Ishikawa (cell line): Measurements from ENCODE around the gene RFC4.

ENCODE experiments used
- CREB1 ChIP-seq: IDR thresholded peaks from 2 replicates; pipeline ENCODE4 v1.6.1; 2012; ENCODE audit warnings: low read depth
- EGR1 ChIP-seq: IDR thresholded peaks from 2 replicates; pipeline ENCODE4 v1.6.1; 2012
- EP300 ChIP-seq: IDR thresholded peaks from 2 replicates; pipeline ENCODE4 v1.6.1; 2012; ENCODE audit warnings: borderline replicate concordance
- NFIC ChIP-seq: IDR thresholded peaks from 2 replicates; pipeline ENCODE4 v1.6.1; 2012
- RAD21 ChIP-seq: IDR thresholded peaks from 2 replicates; pipeline ENCODE4 v1.6.1; 2012; ENCODE audit warnings: low read depth
- TCF12 ChIP-seq: IDR thresholded peaks from 2 replicates; pipeline ENCODE4 v1.6.1; 2012; ENCODE audit warnings: low read depth
- TEAD4 ChIP-seq: IDR thresholded peaks from 2 replicates; pipeline ENCODE4 v1.6.1; 2012
- USF1 ChIP-seq: IDR thresholded peaks from 2 replicates; pipeline ENCODE4 v1.6.1; 2012
- YY1 ChIP-seq: IDR thresholded peaks from 2 replicates; pipeline ENCODE4 v1.6.1; 2012; ENCODE audit warnings: low read depth
- TF ChIP-seq, protein P1 (sequence below): IDR thresholded peaks from 2 replicates; pipeline ENCODE4 v1.6.1; 2012
- TF ChIP-seq, protein P2 (sequence below): IDR thresholded peaks from 2 replicates; pipeline ENCODE4 v1.6.1; 2012; ENCODE audit warnings: low read depth, mild to moderate bottlenecking

DNA sequence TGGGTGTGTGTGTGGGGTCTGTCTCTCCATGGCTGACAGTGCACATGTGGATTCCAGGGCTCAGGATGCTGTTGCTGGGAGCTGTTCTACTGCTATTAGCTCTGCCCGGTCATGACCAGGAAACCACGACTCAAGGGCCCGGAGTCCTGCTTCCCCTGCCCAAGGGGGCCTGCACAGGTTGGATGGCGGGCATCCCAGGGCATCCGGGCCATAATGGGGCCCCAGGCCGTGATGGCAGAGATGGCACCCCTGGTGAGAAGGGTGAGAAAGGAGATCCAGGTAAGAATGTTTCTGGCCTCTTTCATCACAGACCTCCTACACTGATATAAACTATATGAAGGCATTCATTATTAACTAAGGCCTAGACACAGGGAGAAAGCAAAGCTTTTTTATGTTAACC, 46.7 kb upstream of the RFC4 start:
- no peak for TF ChIP-seq EP300
- TF ChIP-seq, protein P1, sequence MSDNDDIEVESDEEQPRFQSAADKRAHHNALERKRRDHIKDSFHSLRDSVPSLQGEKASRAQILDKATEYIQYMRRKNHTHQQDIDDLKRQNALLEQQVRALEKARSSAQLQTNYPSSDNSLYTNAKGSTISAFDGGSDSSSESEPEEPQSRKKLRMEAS: no peak
- TF ChIP-seq CREB1: no peak
- no peak for TF ChIP-seq EGR1
- TF ChIP-seq NFIC: no peak
- TF ChIP-seq TEAD4: no peak
- TF ChIP-seq TCF12: no peak
- TF ChIP-seq RAD21: no peak
- no peak for TF ChIP-seq USF1
- TF ChIP-seq, protein P2, sequence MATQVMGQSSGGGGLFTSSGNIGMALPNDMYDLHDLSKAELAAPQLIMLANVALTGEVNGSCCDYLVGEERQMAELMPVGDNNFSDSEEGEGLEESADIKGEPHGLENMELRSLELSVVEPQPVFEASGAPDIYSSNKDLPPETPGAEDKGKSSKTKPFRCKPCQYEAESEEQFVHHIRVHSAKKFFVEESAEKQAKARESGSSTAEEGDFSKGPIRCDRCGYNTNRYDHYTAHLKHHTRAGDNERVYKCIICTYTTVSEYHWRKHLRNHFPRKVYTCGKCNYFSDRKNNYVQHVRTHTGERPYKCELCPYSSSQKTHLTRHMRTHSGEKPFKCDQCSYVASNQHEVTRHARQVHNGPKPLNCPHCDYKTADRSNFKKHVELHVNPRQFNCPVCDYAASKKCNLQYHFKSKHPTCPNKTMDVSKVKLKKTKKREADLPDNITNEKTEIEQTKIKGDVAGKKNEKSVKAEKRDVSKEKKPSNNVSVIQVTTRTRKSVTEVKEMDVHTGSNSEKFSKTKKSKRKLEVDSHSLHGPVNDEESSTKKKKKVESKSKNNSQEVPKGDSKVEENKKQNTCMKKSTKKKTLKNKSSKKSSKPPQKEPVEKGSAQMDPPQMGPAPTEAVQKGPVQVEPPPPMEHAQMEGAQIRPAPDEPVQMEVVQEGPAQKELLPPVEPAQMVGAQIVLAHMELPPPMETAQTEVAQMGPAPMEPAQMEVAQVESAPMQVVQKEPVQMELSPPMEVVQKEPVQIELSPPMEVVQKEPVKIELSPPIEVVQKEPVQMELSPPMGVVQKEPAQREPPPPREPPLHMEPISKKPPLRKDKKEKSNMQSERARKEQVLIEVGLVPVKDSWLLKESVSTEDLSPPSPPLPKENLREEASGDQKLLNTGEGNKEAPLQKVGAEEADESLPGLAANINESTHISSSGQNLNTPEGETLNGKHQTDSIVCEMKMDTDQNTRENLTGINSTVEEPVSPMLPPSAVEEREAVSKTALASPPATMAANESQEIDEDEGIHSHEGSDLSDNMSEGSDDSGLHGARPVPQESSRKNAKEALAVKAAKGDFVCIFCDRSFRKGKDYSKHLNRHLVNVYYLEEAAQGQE: no peak
- no peak for TF ChIP-seq YY1
